SK-N-MC (cell line): Measurements from ENCODE around the gene ANKAR.

Experiments used
- EZH2 ChIP-seq: fragments of 200-600 bp; sonication (generic); IDR thresholded peaks from one replicate; pipeline ENCODE4 v1.6.1; 2017; ENCODE audit warnings: antibody characterized with exemption
- FOXP2 ChIP-seq: optimal IDR thresholded peaks from 2 replicates; pipeline ENCODE3; 2011; ENCODE audit warnings: mild to moderate bottlenecking, moderate library complexity; ENCODE audit not compliant: insufficient read depth; ENCODE audit errors: extremely low read length, control extremely low read depth
- POLR2AphosphoS5 ChIP-seq: IDR thresholded peaks from 2 replicates; pipeline ENCODE4 v1.6.1; 2012; ENCODE audit warnings: mild to moderate bottlenecking, low read depth, low read length, borderline replicate concordance

DNA sequence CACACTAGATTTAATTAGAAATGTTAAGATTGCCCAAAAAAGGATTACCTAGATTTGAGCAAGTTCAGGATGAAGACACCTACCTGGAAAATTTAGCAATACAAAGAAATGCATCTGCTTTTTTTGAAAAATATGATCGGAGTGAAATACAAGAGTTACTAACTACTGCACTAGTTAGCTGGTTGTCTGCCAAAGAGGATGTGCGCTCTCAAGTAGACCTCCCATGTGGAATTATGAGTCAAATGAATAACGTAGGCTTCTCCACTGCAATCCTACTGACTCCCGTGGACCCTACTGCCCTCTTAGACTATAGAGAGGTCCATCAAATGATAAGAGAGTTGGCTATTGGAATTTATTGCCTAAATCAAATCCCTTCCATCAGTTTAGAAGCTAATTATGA, 2.0 kb downstream of the ANKAR start:
- TF ChIP-seq POLR2AphosphoS5 (no peak), EZH2 (no peak), FOXP2 (no peak)
